HG02970 (cell line): ENCODE results near the gene RETREG1.

Experiments used
- ATAC-seq: cut with Tn5 transposase; IDR thresholded peaks from one replicate; pipeline ENCODE4 v1.9.1; 2021; ENCODE audit warnings: mild to moderate bottlenecking, moderate library complexity, moderate number of reproducible peaks; ENCODE audit not compliant: unreplicated experiment, low FRiP score

RETREG1 gene

DNA sequence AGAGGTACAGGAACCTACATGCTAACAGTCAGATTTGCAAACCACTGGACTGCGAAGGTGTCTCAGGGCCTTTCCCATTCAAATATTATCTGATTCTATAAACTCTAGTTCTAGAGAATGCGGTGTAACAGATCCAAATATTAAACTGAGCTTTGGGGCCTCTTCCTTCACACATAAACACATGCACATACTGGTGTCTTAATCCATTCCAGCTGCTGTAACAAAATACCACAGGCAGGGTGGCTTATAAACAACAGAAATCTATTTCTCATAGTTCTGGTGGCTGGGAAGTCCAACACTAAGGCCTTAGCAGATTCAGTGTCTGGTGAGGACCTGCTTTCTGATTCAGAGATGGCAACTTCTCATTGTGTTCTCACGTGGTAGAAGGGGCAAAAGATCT, 30.2 kb downstream of the RETREG1 start:
- no peak for ATAC-seq

DNA sequence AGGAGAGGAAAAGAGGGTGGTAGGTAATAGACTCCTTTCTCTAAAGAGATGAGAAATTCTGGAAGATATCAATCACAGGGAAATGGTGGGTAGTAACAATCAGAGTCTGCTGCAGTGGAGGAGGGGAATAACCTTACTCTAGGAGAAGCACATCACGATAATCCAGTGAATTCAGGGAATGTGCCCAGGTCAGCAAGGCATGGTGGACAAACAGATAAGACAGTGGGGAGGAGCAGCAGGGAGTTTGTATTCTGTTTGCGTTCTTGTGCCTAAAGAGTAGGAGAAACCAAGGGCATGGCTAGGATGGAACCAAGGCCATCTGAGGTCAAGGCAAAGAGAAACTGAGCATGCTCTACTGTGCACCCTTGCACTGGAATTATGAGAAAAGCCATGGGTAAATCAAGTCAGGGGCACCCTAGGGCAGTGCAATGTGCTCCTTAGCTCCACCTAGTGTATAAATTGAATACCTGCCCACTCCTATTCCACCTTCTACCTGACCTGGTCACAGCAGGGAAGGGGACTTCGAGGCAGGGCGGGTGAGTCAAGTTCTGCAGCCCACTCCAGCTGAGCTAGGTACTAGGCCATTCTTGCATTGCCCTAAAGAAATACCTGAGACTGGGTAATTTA, 31.6 kb downstream of the RETREG1 start:
- no peak for ATAC-seq

DNA sequence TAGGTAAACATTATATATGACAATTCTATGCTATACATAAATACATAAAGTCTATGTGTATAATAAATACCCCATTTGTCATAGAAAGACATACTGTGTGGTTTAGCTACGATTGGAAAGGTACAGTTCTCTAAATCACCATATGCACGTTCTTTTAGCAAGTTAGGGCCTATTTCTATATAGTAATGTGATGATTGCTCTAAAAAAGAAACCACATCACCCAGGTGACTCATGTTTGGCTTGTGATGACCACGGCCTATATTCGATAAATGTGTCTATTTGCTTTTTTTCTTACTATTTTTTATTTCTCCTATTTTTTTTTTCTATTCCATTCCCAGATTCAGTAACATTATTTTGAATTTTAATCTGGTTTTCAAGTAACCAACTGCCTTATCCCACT, 34.7 kb downstream of the RETREG1 start:
- no peak for ATAC-seq

DNA sequence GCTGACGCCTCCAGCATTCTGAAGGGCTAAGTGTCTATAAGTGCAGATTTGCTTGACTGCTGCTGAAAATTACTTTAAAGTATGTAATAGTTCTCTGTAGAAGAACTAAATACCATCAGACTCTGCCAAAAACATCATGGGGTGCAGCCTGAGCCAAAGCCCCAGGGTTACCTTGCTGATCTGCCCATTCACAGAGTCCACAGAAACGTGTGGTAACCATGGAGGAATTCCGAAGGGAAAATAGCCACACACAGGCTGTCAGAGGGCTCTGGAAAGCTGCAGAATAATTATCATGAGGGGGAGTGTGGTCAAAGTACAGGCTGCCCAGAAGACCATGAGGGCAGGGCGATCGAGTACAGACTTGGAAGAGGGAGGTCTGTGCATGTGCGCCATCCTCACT, 36.4 kb downstream of the RETREG1 start:
- ATAC-seq, result no peak

DNA sequence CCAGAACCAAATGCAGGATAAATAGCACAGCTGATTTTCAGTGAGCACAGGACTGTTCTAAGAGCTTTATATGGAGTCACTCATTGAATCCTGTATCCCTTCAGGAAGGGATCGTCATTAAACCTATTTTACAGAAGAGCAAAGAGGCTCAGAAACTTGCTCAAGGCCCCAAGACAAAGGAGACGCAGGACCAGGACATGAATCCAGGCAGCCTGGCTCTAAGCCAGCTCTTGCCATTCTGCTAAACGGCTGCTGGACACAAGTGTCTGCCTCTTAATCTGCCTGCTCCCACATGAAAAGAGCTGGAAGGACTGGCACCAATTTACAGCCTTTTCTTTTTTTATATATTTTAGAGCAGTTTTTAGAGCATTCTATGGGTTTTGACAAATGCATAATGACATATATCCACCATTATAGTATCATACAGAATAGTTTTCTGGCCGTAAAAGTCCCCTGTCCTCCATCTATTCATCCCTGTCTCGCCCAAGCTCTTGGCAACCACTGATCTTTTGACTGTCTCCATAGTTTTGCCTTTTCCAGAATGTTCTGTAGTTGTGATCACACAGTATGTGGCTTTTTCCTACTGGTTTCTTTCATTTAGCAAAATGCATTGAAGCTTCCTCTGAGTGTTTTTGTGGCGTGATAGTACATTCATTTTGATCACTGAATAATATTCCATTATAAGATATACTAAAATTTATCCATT, 37.5 kb downstream of the RETREG1 start:
- no peak for ATAC-seq

DNA sequence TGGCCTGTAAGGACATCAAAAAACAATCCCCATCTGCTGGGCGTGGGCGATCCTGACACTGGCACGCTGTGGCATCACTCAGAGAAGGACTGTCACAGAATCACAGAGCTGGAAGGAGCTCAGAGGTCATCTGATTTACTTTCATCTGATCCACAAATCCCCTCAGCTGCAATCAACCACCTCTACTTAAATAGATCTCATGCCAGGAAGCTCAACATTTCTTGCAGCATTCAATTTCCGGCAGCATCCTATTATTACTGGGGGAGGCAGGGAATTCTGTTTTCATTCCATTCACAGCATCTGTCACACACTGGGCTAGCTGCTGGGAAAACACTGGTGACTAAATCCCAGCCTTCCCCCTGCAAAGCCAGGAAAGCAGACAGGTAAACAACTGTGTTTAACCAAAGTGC, 38.3 kb downstream of the RETREG1 start:
- no peak for ATAC-seq

DNA sequence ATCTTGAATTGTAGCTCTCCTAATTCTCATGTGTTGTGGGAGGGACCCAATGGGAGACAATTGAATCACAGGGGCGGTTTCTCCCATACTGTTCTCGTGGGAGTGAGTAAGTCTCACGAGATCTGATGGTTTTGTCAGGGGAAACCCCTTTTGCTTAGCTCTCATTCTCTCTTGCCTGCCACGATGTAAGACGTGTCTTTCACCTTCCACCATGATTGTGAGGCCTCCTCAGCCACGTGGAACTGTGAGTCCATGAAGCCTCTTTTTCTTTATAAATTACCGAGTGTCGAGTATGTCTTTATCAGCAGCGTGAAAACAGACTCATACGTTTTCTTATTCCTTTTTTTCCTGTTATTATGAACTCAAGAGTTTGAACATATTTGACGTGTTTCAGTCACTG, 39.1 kb downstream of the RETREG1 start:
- ATAC-seq, result no peak

DNA sequence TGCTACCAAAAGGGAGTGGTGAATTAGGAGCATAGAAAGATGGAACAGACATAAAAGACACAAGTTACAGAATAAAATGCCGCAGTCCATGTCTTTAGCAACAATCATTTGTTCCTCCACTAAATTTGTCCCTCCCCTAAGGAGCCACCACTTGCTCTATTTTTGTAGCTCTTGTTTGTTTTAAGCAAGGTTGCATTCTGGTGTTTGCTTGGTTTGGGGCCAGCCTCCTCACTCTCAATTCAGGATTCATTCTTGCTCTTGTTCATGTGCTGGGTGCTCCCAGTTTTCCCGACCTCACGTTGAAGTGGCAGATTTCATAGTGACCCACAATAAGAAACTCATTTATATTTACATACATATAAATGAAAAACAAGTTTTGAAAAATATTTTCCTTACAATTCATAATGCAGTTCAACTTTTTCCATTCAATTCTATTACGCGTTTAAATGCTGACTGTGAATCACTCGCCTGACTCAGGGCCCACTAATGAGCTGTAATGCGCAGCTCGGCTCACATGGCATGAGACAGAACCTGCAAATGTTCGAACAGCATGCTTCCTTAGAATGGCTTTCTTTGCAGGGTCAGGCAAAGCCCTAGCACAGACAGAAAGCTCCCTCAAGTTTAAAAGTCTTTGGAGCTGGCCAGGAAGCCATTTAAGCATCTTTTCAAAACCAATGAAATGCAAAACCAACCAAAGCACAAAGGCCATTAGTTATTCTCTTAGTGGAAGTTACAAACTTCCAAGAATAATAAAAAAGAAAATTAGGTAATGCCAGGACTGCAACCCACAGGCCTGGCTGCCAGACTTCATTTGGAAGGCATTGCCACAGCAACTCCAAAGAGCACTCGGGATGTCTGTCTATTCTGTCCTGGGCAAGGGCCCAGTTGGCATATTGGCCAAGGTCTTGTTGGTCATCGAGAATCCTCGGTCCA, 41.7 kb downstream of the RETREG1 start:
- no peak for ATAC-seq

DNA sequence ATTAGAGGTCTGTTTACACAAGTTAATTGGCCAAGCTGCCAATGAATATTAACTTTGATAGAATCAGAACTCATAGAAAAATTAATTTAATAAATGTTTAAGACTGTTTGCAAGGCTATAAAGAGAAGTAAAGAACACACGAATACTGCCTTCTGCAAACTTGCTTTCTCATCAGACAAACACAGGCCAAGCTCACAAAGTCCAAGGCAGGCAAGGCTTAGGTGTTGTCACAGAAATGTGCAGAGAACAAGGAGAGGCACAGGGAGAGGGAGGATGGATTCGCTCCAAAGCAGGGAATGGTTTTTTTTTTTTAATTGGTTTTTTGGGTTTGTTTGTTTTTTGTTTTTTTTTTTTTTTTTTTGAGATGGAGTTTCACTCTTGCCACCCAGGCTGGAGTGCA, 43.4 kb downstream of the RETREG1 start:
- no peak for ATAC-seq

DNA sequence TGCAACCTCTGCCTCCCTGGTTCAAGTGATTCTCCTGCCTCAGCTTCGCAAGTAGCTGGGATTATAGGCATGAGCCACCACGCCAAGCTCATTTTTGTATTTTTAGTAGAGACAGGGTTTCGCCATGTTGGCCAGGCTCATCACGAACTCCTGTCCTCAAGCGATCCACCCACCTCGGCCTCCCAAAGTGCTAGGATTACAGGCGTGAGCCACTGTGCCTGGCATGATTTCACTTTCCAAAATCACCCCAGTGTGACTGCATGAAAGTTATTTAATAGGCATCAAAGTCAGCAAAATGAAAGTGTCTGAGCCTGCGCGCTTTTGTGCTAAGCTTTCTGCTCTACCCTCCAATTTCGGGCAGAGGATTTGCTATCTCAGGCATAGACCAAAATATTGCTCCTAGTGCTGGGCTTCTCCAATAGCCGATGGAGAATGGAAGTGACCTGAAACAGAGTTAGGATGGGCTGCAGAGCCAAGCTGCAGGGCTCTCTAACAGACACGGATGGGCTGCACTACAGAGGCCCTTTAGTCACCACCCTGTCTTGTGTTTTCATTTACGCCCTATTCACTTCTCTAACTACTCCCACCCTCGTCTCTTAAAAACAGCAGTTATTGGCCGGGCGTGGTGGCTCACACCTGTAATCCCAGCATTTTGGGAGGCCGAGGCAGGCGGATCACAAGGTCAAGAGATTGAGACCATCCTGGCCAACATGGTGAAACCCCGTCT, 44.3 kb downstream of the RETREG1 start:
- no peak for ATAC-seq

DNA sequence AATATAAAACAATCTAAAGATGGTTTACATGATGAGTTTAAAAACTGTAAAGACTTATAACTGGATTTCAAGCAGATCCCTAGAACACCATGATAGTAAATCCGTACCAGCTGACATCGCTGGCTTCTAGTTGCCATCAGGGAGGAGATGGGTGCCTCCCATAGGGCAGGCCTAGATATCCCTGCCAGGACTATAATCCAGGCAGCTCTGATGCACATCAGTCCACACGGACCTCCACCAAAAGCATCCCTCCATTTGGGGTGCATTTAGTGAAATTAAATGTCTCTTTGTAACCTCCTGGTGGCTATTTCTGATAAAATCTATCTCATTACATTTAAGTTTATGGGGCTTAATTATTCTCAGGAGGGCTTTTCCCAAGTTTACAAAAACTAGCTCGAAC, 45.8 kb downstream of the RETREG1 start:
- no peak for ATAC-seq

DNA sequence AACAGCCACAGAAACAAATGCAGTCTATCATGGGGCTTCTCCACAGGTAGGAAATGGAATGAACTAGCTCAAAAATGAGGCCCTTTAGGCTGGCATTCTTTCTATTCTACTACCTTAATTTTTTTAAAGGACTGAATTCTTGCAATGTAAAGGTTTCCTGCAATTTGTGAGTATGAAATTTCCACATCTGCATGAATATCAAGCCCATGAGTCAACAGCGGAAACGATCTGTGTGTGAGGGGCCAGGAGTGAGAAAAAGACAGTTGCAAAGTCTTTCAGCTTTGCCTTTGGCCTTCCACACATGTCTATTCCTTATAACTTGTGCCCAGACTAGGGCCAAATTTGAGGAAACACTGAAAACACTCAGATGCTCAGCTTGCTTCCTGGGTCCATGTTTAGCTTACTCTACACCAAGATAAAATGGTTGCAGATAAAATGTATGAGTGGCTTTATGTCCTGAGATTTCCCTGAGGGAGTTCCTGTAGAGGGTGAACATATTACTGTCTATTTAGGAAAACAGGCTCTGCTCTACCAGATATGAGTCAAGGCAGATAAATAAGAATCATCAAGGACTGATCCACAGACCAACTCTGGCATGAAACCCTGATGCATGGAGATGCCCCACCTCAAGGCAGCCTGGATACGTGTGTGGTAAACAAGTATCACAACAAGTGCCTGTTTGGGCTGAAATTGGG, 46.5 kb downstream of the RETREG1 start:
- ATAC-seq, result no peak

DNA sequence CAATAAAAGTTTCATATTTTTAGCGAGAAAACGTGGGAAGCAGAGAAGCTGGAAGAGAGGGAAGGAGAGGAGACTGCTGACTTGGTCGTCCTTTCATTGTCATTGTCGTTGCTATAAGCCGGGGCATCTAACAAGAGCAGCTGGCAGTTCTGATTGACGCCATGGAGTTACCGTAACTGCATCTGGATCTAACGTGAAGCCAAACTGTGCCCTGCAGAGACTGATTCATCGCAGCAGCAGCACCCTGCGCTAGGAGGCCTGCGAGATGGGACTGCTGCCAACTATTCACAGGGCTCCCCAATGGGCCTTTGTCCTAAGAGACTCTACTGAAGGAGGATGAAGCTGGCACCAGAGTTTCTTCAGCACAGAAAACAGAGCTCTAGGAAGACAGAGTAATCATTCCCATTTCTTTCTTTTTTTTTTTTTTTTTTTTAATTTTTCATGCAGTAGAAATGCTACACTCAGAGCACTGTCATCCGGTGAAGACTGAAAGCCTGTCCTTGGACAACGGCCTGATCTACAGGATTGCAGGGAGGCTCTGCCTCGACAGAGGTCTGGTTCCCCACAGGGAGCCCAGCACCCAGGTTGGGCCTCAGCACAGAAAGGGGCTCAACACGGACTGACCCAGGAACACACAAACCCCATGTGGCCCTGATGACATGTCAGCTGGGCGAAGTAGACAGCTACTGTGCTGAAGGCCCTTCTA, 47.8 kb downstream of the RETREG1 start:
- ATAC-seq, result no peak

DNA sequence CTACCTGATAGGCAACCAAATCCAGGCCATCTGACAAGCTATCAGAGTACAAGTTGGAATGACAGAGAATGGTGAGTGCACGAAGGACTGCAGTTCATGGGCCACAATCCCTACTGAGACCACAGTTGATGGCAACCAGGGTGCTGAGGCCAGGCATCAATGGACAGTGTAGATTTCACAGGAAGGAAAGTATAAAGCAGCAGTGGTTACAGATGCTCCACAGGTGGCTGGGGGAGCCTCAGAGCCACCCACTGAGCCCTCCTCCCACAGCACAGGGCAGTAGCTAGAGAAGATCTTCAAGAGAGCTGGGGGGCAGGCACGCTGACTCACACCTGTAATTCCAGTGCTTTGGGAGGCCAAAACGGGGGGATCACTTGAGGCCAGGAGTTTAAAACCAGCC, 49.4 kb downstream of the RETREG1 start:
- no peak for ATAC-seq

DNA sequence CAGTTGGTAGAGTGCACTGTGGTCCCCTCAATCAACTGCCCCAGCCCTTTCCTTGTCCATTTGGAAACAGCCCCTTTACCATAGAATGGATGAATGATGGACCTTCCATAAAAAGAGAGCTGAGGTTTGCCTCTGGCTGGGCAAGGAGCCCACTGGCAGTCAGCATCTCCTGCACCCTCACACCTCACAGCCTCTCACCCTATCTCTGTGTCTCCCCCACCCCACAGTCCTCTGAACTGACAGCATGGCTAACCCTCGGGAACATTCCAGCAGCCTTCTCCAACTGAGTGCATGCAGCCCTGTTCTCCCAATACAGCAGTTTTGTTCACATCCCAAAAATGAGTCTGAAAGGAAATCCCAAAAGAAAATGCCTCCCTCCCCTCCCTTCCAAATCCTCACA, 51.7 kb downstream of the RETREG1 start:
- no peak for ATAC-seq

DNA sequence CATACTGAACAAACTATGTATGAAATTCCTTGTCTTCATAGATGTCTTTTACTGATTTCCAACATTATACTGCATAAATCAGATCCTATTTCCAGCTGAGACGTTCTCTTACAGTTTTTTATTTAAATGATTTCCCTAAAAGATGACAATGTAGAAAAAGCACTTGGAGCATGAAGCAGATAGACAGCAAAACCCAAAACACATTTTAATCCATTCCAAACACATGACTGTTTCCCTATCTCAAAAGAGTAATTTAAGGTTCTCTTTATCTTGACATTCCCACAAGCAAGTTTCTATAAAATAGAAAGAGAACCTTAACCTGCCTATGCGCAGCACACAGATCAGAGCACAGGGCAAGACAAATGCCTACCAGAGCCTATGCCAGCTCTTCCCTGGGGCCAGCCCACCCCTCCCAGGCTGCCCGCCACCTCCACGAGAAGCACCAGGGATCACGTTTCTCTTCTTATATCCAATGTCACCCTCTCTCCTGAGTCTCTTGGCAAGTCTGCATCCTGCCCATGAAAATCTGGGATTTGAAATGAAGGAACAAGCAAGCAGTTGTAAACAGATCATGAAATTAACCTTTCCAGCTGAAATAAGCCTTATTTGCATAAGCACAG, 52.4 kb downstream of the RETREG1 start:
- no peak for ATAC-seq

DNA sequence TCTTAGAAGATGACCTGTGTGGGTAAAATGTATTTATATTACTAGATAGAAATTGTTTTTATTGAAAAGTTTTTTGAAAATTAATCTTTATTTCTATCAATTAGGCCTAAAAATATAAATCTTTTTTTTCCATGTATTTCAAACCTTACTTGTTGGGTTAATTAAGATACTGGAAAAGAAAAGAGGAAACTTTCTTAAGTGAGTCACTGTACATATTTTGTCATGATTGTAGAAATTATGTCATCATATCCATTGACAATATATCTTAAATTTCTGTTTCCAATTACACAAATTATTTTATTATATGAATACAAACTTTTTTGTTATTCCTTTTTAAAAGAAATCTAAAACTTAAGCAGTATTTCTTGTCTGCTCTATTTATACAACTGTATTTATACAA, 53.1 kb downstream of the RETREG1 start:
- ATAC-seq, result no peak

DNA sequence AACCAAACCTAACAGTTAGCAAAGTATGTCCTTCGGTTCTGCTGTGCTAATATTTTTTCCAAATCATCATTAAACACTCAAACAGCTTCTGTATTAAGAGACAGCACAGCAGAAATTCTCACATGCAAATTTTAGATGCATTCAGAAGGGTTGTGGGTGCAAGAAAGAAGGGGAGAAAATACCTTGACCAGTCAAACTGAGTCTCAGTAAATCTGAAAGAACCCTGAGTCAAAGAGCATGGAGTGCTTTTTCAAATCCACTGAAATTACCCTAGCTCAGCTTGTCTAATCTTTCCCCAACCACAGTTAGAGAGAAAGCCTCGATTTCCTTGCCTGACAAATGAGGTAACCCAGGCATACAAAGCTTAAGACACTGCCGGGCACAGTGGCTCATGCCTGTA, 55.1 kb downstream of the RETREG1 start:
- no peak for ATAC-seq

DNA sequence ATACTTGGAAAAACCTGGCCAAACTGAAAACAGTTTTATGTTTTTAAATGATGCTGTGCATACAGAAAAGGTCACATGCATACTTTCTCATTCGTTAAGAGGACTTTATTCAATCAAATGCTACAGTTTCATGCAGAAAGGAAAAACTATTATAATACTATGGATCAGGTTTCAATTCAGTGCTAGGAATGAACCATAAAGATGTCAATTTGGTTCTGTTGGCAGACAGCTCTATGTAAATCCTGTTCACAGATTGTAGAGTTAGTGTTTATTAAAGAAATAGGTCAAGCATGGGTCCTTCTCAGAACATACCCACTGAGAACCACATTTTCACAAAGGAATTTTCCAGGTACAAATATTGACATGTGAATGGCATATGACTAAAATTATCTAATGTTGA, 57.1 kb downstream of the RETREG1 start:
- no peak for ATAC-seq
